Gastroesophageal sphincter (tissue), 3 donors: ENCODE data around the gene MYLK.

Experiments used
- CTCF ChIP-seq, 4 experiments: fragments of 200-600 bp in 2 of 4; fragments of 450-650 bp in 2 of 4; sonication (generic) in 1 of 4; IDR thresholded peaks; one replicate each; pipeline ENCODE4 v1.5.1; 2017 to 2019; ENCODE audit warnings: antibody characterized with exemption in 4 of 4, mild to moderate bottlenecking in 2 of 4, moderate library complexity in 2 of 4
- POLR2AphosphoS5 ChIP-seq: sonication (generic); formaldehyde crosslinking; IDR thresholded peaks from one replicate; pipeline ENCODE4 v1.6.1; 2017; ENCODE audit warnings: antibody characterized with exemption

DNA sequence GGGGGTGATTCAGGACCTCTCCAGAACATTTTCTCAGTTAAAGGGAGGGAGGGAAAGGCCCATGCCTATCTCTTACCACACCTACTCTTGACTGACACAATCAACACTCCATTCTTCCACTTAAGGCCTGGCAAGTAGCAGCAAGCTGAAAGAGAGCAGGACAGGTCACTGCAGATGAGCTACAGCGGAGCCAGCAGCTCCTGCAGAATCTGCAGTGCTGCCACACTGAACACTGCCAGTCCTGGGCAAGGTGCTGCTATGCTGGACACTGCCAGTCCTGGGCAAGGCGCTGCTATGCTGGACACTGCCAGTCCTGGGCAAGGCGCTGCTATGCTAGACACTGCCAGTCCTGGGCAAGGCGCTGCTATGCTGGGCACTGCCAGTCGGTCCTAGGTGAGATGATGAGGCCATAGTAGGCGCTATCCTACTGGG is 143.7 kb downstream of the MYLK start:
- TF ChIP-seq CTCF (IDR thresholded peaks at IDR 0.05): no peak
- no peak for TF ChIP-seq POLR2AphosphoS5
